ENCODE measurements around the gene EXD2.

- TF ChIP-seq CTCF (IDR thresholded peaks at IDR 0.05) (no peak), POLR2A (IDR thresholded peaks at IDR 0.05) (no peak), POLR2AphosphoS5 (IDR thresholded peaks at IDR 0.05) (no peak), EP300 (IDR thresholded peaks at IDR 0.05) (no peak)
Measured at GRCh38 chr14:69238883-69239282, 47.6 kb downstream of the EXD2 start.
